Karpas-422 (cell line): ENCODE measurements around the gene GABRB3. TPM values are rescaled to one million over a fixed set of nuclear protein-coding genes. Genes with fewer than 3 reads are reported as not detected.

ENCODE experiments used
- DNase-seq: peaks from one replicate; pipeline ENCODE4 v3.0.0-alpha.2; 2015
- H2AFZ ChIP-seq: fragments of 200-600 bp; sonication (generic); 2 replicates; pipeline ENCODE4 v1.6.1; 2014; ENCODE audit warnings: antibody characterized with exemption, low read length, mixed read lengths
- H3K27ac ChIP-seq: fragments of 200-600 bp; sonication (generic); 2 replicates; pipeline ENCODE4 v1.5.1; 2014; ENCODE audit warnings: mild to moderate bottlenecking, low read length, moderate library complexity
- H3K27me3 ChIP-seq: fragments of 200-600 bp; sonication (generic); 2 replicates; pipeline ENCODE4 v1.6.1; 2014; ENCODE audit warnings: low read length, mixed read lengths
- H3K36me3 ChIP-seq: fragments of 200-600 bp; sonication (generic); 2 replicates; pipeline ENCODE4 v1.6.1; 2014; ENCODE audit warnings: low read length, mixed read lengths; ENCODE audit not compliant: insufficient read depth
- H3K4me1 ChIP-seq: fragments of 200-600 bp; sonication (generic); 2 replicates; pipeline ENCODE4 v1.6.1; 2014; ENCODE audit warnings: mild to moderate bottlenecking, low read length, mixed read lengths
- H3K4me2 ChIP-seq: fragments of 200-600 bp; sonication (generic); 2 replicates; pipeline ENCODE4 v1.6.1; 2014; ENCODE audit warnings: low read length, low read depth, mild to moderate bottlenecking; ENCODE audit not compliant: poor library complexity, severe bottlenecking
- H3K4me3 ChIP-seq: fragments of 200-600 bp; sonication (generic); 2 replicates; pipeline ENCODE4 v1.5.1; 2014; ENCODE audit warnings: mild to moderate bottlenecking, antibody characterized with exemption, low read length, mixed read lengths
- H3K79me2 ChIP-seq: fragments of 200-600 bp; sonication (generic); 2 replicates; pipeline ENCODE4 v1.6.1; 2014; ENCODE audit warnings: mild to moderate bottlenecking, low read length, mixed read lengths
- H3K9ac ChIP-seq: fragments of 200-600 bp; sonication (generic); 2 replicates; pipeline ENCODE4 v1.6.0; 2014; ENCODE audit warnings: low read length
- H3K9me2 ChIP-seq: fragments of 200-600 bp; sonication (generic), shearing (Covaris generic); replicated peaks from 2 replicates; pipeline ENCODE4 v1.6.0; 2014; ENCODE audit warnings: mild to moderate bottlenecking, low read length, moderate library complexity; ENCODE audit not compliant: insufficient read depth
- H3K9me3 ChIP-seq: fragments of 300-700, 200-600 bp; sonication (generic); 2 replicates; pipeline ENCODE4 v1.6.1; 2014; ENCODE audit warnings: low read length, mixed read lengths
- H4K20me1 ChIP-seq: fragments of 200-600 bp; sonication (generic); 2 replicates; pipeline ENCODE4 v1.6.1; 2014; ENCODE audit warnings: mild to moderate bottlenecking, antibody characterized with exemption, low read length, low read depth; ENCODE audit not compliant: insufficient read depth
- total RNA-seq: library from RNA; depleted of rRNA; stranded (reverse); fragments of >200 nt; shearing (Covaris generic); gene quantifications from 2 replicates; pipeline ENCODE4 v1.2.3, GENCODE V29; 2014; ENCODE audit warnings: low replicate concordance; rRNA removed

Gene GABRB3
- not detected in 2 replicates for total RNA-seq

GRCh38 chr15:26772154-26773066, at the start of gene GABRB3:
TSS of gene GABRB3 (minus strand) at chr15:26773066.
- Histone ChIP-seq H3K9ac (no peak within 1 kb of the TSS), H4K20me1 (no peaks in the 10 kb centered on the region), H3K27ac (no peak within 1 kb of the TSS), H3K4me1 (no peaks in the 10 kb centered on the region), H3K36me3 (no peaks in the 10 kb centered on the region), H3K27me3 (no peaks in the 10 kb centered on the region), H2AFZ (no peak within 1 kb of the TSS), H3K79me2 (no peaks in the 10 kb centered on the region), H3K9me3 (peaks cover 13% of the 10 kb centered on the region; the same call in 1 of the 2 replicates), H3K4me3 (no peak within 1 kb of the TSS), H3K4me2 (no peak within 1 kb of the TSS), H3K9me2 (no peaks in the 10 kb centered on the region)
- no peak for DNase-seq

GRCh38 chr15:26807517-26808427, 34.9 kb upstream of the GABRB3 start:
- Histone ChIP-seq H3K36me3 (no peaks in the 10 kb centered on the region), H3K9me3 (peaks cover 51% of the 10 kb centered on the region), H3K9ac (no peak overlapping the region), H4K20me1 (no peaks in the 10 kb centered on the region), H3K79me2 (no peaks in the 10 kb centered on the region), H2AFZ (no peak overlapping the region), H3K27ac (no peak overlapping the region), H3K4me1 (no peaks in the 10 kb centered on the region), H3K27me3 (no peaks in the 10 kb centered on the region), H3K9me2 (no peaks in the 10 kb centered on the region), H3K4me2 (no peak overlapping the region), H3K4me3 (no peak overlapping the region)
- no peak for DNase-seq

GRCh38 chr15:26806574-26806973, 33.7 kb upstream of the GABRB3 start:
- Histone ChIP-seq H3K36me3 (no peaks in the 10 kb centered on the region), H4K20me1 (no peaks in the 10 kb centered on the region), H3K9ac (no peak overlapping the region), H3K9me3 (peaks cover 48% of the 10 kb centered on the region), H3K4me2 (no peak overlapping the region), H3K79me2 (no peaks in the 10 kb centered on the region), H3K4me1 (no peaks in the 10 kb centered on the region), H3K27me3 (no peaks in the 10 kb centered on the region), H3K9me2 (no peaks in the 10 kb centered on the region), H3K4me3 (no peak overlapping the region), H3K27ac (no peak overlapping the region), H2AFZ (no peak overlapping the region)
- no peak for DNase-seq

- H3K9me3 ChIP-seq: peaks cover 46% of the 10 kb centered on the region
- H3K36me3 ChIP-seq: no peaks in the 10 kb centered on the region
Observed at GRCh38 chr15:26806151-26806550, 33.3 kb upstream of the GABRB3 start.

GRCh38 chr15:26805470-26805869, 32.6 kb upstream of the GABRB3 start:
- H3K4me2 ChIP-seq: no peak overlapping the region
- H2AFZ ChIP-seq: no peak overlapping the region
- H3K4me1 ChIP-seq: no peaks in the 10 kb centered on the region
- DNase-seq: no peak
- H3K36me3 ChIP-seq: no peaks in the 10 kb centered on the region
- H3K9me2 ChIP-seq: no peaks in the 10 kb centered on the region
- H3K4me3 ChIP-seq: no peak overlapping the region
- H4K20me1 ChIP-seq: no peaks in the 10 kb centered on the region
- no peaks in the 10 kb centered on the region for H3K79me2 ChIP-seq
- no peaks in the 10 kb centered on the region for H3K27me3 ChIP-seq
- peaks cover 41% of the 10 kb centered on the region for H3K9me3 ChIP-seq
- H3K27ac ChIP-seq: no peak overlapping the region
- H3K9ac ChIP-seq: no peak overlapping the region

More at GRCh38 chr15:26806151-26806550, 33.3 kb upstream of the GABRB3 start:
- Histone ChIP-seq H2AFZ (no peak overlapping the region), H3K4me2 (no peak overlapping the region), H3K4me1 (no peaks in the 10 kb centered on the region), H3K9ac (no peak overlapping the region), H3K27me3 (no peaks in the 10 kb centered on the region), H3K9me2 (no peaks in the 10 kb centered on the region), H3K27ac (no peak overlapping the region), H4K20me1 (no peaks in the 10 kb centered on the region), H3K4me3 (no peak overlapping the region), H3K79me2 (no peaks in the 10 kb centered on the region)
- no peak for DNase-seq

GRCh38 chr15:26804063-26804804, 31.4 kb upstream of the GABRB3 start:
- DNase-seq: no peak
- no peaks in the 10 kb centered on the region for H3K79me2 ChIP-seq
- no peaks in the 10 kb centered on the region for H3K27me3 ChIP-seq
- H3K9ac ChIP-seq: no peak overlapping the region
- H3K9me3 ChIP-seq: peaks cover 44% of the 10 kb centered on the region
- no peak overlapping the region for H3K27ac ChIP-seq
- no peak overlapping the region for H3K4me2 ChIP-seq
- H3K4me1 ChIP-seq: no peaks in the 10 kb centered on the region
- H2AFZ ChIP-seq: no peak overlapping the region
- H3K9me2 ChIP-seq: no peaks in the 10 kb centered on the region
- H3K36me3 ChIP-seq: no peaks in the 10 kb centered on the region
- no peaks in the 10 kb centered on the region for H4K20me1 ChIP-seq
- H3K4me3 ChIP-seq: no peak overlapping the region

GRCh38 chr15:26790118-26790517, 17.3 kb upstream of the GABRB3 start:
- no peak for DNase-seq
- Histone ChIP-seq H3K4me1 (no peaks in the 10 kb centered on the region), H3K79me2 (no peaks in the 10 kb centered on the region), H3K27ac (no peak overlapping the region), H3K36me3 (no peaks in the 10 kb centered on the region), H2AFZ (no peak overlapping the region), H4K20me1 (no peaks in the 10 kb centered on the region), H3K9ac (no peak overlapping the region), H3K9me3 (peaks cover 31% of the 10 kb centered on the region), H3K27me3 (no peaks in the 10 kb centered on the region), H3K9me2 (no peaks in the 10 kb centered on the region), H3K4me3 (no peak overlapping the region), H3K4me2 (no peak overlapping the region)
